Myocyte (in vitro differentiated cells): ENCODE measurements around the gene GMDS. TPM values are rescaled to one million over a fixed set of nuclear protein-coding genes. Genes with fewer than 3 reads are reported as not detected.
A peak's percentile ranks its signal among the peaks of the same experiment; 100 is the strongest.

Experiments
- DNase-seq: peaks from one replicate; pipeline ENCODE4 v3.0.0-alpha.2; 2012; ENCODE audit warnings: low read depth
- total RNA-seq: library from RNA; depleted of rRNA; stranded (reverse); fragments of >200 nt; gene quantifications from 2 replicates; pipeline ENCODE4 v1.2.3, GENCODE V29; 2014

GMDS gene
- total RNA-seq, 1 donor from 2014 or later, result 9.3 TPM

DNA sequence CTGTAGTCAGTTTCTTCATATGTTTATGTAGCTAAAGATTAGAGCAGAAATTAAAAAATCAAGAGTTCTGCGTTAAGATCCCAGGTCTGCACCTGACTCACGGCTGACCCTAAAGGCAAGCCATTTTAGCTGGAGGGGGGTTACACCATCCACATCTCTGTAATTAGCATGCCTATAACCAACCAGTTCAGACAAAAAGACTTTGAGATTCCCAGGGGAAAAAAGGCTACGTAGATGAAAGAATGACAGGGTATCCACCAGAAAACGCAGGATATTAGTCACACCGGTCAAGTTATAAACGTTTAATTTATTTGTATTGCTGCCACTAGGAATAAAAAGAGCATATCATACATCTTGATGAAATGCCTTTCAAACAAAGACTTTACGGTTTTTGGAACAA lies 336.6 kb downstream of the GMDS start:
- DNase-seq, result no peak

DNA sequence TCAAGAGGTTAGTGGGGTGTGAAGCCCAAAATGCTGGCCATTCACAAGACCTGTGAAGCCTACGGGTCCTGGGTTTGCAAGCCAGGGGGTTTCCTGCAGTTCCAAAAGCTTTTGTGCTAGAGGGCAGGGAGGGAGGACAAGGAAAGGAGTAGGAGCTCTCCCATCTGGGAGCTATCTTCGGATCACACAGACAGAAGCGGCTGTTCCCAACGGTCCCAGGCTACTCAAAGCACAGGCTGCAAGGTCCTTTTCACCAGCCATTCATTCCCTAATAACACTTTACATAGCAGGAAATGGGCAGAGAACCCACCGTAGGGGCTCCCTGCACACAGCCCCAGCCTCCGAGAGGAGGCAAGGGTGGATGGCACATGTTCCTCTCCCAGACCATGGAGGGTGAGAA lies 338.8 kb downstream of the GMDS start:
- DNase-seq, result no peak

DNA sequence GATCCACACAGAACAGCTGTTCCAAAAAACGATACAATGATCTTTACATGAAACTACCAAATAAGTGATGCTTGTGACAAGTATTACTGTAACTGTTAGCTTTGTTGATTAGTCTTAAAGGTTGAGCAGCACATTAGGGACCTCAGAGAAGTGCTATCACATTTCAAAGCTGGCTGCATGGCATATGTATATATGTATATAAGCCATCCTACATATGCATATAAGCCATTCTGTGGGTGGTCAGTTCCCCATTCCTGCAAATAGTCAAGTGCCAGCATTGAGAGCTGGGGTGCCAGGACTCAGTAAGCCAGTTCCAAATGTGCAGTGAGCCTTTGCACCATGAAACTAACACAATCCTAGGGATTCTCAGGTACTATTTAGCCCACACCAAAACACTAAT lies 339.4 kb downstream of the GMDS start:
- no peak for DNase-seq

DNA sequence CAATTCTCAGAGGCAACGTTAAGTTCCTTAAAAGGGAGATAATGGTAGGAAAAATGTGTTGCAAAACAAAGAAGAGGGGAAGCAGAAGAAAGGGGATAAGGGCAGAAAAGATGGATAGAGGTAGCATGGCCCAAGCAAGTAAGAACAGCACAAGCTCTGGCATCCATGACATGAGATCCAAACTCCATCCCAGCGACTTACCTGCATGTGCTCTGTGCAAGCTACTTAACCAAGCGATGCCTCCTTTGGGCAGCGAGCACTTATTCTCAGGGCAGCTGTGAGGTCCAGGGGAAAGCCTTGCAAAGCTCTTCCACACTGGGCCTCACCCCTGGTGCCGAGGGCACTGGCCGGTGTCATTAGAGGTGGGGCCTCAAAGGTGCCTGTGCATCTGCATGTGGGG lies 340.5 kb downstream of the GMDS start:
- no peak for DNase-seq

DNA sequence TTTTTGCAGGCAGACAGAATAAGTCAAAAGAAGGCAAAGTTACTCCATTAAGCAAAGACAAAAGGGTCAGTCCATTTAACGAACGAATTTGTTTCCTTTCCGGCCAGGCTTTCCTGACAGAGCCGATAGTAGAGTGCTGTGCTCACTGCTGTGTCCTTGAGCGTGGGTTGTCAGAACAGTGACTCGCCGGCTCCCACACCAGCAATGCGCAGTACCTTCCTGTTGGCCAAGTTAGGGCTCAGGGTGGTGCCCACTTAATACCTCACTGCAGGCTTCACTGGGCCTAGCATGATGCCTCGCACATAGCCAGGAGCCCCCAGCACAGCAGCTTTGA lies 341.0 kb downstream of the GMDS start:
- DNase-seq, result no peak

DNA sequence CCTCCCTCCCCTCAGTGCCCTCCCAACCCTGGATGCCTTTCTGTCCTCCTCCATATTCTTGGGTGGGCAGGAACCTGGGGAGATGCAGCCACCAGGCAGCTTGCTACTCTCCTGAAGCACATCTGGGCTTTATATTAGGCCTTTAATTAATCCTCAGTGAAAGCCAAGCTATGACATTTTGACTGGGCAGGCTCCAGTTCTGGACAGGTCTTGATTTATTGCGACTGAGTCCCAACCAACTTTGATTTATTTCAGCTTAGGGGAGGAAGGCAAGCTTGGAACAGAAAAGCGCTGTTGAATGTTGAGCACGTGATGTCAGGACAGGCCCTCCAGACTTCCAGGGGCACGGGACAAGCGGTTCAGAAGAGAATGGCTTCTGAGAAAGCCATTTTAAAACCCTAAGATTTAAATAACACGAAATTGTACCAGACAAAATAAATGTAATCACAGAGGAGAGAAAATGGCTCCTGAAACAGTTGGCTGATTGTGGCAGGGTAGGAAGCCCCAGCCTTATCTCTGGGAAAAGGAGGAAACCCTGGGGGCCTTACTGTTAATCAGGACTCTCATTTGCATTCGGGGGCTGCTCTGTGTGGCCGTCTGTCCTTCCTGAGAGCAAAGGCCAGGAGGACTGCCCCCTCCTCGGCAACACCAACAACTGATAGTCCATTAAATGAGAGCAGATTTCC lies 341.5 kb downstream of the GMDS start:
- DNase-seq, result no peak

DNA sequence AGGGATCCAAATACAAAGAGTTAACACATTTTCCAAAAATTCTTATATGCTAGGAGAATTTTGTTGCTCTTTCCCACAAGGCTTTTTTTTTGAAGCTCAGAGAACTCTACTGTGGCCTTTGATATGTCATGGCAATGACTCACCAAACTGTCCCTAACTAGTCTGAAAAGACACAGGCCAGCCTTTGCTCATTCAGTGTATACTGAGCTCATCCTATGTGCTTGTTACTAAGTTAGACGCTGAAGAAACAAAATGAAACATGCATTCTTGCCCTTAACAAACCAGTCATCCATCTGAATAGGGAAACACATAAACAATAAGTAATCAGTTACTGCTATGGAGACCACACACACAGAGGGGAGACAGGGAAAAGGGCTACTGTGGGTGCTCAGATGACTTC lies 343.8 kb downstream of the GMDS start:
- no peak for DNase-seq

DNA sequence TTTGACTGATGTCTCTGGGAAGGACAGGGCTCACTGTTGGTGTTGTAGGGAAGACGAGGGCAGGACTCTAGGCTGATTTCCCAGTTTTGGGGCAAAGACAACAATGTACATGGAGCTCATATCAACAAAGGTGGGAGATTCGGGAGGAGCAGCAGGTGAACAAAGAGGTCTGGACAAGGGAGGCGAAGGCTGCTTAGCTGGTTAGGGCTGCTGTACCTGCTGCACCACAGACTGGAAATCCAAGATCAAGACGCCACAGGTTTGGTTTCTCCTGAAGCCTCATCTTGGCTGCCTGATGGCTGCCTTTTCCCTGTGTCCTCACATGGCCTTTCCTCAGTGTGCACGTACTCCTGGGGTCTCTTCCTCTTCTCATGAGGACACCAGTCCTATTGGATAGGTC lies 348.5 kb downstream of the GMDS start:
- DNase-seq, result no peak

DNA sequence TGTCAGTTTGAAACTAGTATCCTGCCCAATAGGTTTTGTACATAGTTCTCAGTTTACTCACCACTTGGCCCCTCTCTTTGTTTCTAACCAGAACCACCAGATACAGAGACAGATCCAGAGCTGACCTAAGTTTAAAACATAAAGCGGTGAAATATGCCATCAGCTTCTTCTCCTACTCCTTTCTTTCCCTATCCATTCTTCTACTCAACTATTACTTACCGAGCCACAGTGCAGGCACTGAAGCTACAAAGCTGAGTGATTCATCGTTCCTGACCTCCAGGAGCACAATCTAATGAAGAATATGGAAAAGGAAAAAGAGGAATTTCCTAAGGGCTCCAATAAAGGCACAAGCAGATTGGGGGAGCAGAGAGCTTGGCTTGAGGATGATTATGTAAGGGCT lies 349.7 kb downstream of the GMDS start:
- no peak for DNase-seq

DNA sequence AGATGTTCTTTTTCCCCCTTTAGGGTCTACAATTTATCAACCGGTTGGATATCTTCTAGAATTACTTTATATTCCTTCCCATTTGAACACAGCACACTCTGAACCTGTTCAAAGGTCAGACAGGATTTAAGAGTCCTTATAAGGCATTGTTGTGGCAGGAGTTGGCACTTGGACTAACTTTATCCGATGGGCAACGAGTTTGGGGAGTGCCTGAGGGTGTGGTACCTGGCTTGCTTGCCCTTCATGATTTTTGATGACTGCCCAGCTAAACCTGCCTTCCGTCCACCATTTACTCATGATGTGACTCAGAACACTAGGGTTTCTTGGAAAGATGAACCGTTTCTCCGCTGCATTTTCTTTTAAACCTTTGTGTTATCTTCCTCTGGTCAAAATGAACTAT lies 350.5 kb downstream of the GMDS start:
- no peak for DNase-seq

DNA sequence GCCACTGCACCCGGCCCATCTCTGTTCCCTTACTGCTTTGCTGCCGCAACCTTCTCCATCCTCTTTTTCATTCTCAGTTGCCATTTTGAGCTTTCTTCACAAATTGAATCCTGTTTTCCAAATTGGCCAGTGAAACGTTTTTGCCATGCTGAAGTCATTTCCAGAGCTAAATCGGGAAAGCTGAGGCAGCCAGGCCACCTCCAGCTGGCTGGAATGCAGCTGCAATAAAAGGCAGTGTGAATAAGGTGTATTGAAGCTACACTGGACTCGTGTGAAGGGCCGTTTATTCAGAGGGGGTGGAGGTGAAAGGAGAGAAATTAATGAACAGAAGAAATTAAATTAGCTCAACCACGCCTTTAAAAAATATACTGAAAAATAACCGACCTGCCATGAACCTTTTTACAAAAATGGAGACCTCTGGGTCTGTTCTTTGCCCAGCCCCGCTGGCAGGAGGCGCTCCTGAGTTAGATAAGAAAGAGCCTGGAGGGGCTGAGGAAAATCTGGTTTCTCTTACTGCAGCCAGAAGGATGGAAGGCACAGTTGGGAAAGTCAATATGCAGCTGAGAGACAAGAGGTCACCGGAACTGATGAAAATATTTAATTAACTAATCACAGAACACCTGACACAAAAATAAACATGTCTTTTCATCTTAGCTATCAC lies 351.8 kb downstream of the GMDS start:
- no peak for DNase-seq

DNA sequence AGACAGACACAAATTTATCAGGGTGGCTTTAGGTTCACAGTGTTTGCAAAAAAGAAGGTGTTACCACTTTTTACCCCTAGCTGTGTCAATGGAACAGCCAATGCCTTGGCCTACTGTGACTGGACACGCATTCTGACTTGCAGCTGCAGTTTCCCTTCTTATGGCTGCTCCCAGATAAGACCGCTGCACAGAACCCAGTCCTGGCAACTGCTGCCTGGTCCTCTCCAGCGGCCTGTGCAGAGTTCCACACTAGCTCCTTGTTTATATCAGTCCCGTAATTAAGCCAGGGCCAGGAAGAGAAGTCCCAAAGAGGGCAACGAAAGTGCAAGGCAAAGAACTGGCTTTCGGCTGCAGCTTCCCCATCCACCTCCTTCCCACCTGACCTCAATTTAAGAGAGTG lies 352.7 kb downstream of the GMDS start:
- DNase-seq, result no peak

DNA sequence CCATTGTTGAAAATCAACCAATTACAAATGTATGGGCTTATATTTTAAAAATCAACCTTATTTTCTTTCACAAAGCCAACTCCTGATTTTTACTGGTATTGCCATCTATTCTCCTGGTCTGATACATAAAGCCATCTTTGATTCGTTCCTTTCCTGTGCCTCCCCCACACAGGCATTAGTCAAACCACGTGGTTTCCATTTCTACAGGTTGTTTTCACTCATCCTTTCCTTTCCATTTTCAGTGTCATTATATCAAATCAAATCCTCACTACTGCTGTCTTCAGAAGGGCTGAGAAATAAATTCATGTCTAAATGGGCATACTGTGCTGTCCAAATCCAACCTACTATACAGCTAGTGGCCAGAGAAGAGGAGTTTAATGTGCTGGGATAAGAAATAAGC lies 354.4 kb downstream of the GMDS start:
- DNase-seq, result no peak

DNA sequence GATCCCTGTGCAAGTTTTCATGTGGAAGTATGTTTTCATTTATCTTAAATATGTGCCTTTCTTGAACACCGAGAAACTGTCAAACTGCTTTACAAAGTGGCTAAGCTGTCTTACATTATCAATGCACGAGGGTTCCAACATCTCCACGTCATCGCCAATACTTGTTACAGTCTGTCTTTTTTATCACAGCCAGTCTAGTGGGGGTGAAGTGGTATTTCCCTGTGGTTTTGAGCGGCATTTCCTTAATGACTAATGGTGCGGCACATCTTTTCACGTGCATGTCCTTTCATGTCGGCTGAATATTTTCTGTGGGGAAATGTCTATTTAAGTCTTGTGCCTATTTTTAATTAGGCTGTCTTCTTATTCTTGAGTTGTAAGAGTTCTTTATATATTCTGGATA lies 355.3 kb downstream of the GMDS start:
- DNase-seq, result no peak

DNA sequence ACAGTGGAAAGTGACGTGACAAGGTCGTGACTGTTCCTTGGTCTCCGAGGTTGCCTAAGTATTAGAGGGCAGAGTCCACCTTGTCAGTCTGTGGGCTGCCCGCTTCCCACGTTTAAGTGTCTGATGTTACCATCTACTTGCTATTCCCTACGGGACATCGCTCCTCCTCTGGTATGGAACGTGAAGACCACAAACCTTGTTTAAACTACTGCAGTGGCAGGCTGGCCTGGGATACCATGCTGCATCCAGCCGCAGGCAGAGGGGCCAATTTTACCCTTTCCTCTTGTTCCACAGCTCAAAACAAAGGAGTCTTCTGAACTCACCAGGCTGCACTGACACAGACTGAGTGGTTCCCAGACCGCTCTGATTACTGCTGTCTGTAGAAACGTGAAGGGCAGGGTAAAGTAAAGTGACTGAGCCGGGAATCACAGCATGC lies 359.8 kb downstream of the GMDS start:
- DNase-seq, result no peak

DNA sequence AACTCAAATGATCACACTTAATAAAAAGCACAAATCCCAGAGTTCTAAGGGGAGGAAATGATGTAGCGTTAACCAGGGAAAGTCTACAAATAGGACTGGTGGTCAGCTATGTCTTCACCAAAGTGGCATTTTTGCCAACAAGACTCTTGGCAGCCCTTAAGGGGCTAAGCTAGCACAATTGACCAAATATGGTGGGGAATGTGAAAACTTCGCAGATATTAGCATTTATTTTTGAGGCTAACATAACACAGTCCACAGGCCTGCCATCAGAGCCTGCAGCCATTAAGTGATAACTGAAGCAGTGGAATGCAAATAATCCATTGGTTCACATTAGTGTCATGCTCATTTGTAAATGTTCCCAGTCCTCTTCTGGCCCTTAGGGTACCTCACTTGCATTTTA lies 361.1 kb downstream of the GMDS start:
- DNase-seq, result no peak

DNA sequence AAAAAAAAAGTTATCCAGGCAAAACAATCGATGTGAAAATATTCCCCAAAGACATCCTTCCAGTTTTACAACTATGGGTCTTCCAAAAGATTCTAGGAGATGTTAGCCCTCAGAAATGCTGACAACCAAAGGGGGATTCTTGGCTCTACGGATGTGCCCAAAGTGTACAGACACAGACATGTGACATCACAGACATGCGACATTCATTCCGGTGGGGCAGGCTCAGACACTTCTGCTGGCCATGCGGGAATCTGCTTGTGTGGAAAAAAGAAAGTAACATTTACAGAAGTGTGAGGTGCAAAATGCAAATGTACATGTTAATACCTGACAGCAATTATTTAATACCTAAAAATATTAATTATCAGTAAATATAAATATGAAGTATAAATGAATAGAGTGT lies 367.1 kb downstream of the GMDS start:
- DNase-seq, result no peak

DNA sequence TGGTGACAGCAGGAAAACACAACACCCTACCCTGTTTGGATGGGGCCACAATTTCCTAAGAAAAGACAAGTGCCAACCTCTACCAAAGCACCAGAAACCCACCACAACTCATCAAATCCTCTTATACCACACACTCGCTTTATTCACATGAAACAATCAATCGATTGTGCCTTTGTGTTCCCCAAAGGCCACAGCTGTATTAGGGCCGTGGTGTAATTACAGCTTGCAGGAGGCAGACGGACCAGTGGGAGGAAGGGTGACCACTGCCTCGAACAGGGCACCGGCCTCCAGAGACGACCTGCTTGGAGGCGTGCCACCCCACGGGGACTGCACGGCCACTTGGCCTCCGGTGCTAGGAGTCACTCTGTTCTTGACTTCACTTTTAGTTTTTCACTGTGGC lies 371.6 kb downstream of the GMDS start:
- no peak for DNase-seq

DNA sequence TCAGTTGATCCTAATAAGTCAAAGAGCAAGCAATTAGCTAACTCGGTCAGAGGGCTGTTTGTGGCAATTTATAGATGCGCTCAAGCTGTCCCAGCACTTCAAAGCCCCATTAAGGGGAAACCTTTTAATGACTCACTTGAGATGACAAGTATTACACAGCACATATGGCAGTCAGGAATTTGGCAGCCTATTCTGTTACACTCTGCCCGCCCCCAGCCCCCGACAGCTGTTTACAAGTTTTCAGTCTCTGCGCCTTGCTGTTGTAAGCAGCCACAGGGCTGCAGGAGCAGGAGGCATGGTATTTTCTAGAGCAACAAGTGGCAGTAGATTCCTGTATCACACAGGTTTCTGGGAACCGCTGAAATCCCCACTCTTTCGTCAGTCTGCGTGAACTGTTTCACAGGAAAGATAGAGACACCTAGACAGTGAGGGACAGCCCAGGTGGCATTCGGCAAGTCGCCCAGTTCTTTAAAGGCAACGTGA lies 372.7 kb downstream of the GMDS start:
- DNase-seq, result peak; percentile 91

DNA sequence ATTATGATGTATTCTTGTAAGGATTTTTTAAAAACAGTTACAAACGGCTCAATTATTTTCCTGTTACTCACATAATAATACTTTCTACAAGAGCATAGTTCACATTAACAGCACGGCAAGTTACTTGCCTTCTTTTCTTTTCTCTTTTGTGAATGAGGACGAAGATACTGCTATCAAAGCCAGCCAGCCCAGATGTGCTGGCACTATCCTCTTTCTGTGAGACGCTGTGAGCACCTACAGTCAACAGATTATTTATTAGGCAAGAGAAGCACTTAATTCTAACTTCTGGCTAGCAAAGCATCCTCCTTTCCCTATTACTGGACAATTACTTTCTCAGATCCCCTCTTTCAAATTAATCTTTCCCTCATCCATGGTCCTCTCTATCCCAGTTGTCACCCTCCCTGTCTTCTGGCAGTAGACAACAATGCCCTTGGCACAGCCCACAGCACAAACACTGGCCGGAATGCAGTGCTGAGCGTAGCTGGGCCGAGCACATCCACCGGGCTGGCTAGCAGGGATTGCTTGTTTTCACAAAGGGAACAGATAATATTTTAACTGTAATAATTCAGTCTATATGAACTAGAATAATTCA lies 373.6 kb downstream of the GMDS start:
- DNase-seq, result peak; percentile 62

DNA sequence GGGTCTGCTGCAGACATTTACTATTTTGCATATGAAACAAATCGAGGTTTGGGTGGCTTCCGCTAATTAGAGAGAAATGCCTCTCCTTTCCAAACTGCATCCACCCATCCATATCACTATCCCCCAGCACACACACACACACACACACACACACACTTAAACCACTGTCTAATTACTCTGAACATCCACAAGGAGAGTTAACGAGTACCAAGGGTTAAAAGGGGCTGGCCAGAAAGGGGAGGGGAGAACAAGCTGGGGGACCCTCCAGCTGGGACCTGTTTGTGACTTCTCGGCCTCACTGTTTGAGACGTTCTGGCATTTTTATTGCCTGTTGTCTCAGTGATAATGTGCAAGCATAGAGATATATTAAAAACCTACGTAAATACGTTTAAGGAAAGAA lies 374.5 kb downstream of the GMDS start:
- DNase-seq, result no peak

DNA sequence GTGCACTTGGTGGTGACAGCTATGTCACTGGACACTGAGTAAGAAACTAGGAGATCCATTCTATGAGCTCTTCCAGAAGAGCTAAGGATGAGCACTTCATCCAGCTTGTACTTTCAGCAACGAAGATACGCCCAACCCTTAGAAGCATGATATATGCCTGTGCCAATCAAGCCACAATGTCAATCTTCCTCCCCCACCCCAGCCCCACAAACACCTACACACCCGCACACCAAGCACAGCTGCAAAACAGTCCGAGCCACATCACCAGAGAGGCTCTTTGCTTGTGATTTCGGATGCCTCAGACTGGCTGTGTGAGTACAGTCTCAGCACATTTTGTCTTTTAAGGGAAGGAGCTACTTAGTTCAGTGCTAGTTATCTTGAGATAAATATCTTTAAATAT lies 375.2 kb downstream of the GMDS start:
- DNase-seq, result no peak

DNA sequence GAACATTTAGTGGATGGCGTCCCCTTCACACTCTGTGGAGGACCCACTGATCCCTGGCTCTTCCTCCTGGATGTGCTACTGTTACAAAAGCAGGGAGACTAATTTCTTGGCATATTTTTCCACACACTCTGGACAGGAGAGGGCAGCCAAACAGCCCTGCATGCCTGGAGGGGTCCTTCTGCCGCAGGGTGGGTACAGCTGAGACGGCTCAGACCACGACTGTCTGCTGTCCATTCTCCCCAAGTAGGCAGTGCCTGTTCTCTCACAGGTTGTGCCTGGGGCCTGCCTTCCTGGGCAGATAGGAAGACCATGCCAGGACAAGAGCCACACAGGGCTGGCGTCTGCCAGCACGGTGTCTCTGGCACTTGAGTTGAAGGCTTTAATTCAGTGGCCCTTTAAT lies 375.6 kb downstream of the GMDS start:
- DNase-seq, result no peak
